ENCODE measurements around the gene VCP. TPM values are rescaled to one million over a fixed set of nuclear protein-coding genes. Genes with fewer than 3 reads are reported as not detected.

The VCP gene
- total RNA-seq, 1 donor from 2014 or later = 238 TPM

GRCh38 chr9:35115680-35116538 lies 43.5 kb upstream of the VCP start, which contains the start of gene ATOSB:
Gene ATOSB (minus strand): TSS chr9:35115862. CDS start chr9:35108274, 7,588 bp downstream.
- H3K27ac Mint-ChIP-seq = peak within 1 kb of the TSS; percentile 96
- H3K4me1 ChIP-seq = peaks cover 18% of the 10 kb centered on the region
- H3K36me3 ChIP-seq = no peaks in the 10 kb centered on the region
- H3K4me2 ChIP-seq = peak within 1 kb of the TSS; percentile 97
- peaks cover 20% of the 10 kb centered on the region for H3K79me2 ChIP-seq (ENCODE audit: low read depth)
- no peaks in the 10 kb centered on the region for H3K27me3 ChIP-seq
- no peaks in the 10 kb centered on the region for H3K9me3 ChIP-seq (ENCODE audit: low read depth)
- peaks cover 5% of the 10 kb centered on the region for H3K27me3 Mint-ChIP-seq (ENCODE audit: insufficient read depth, low read depth)
- peaks cover 3% of the 10 kb centered on the region for H4K20me1 ChIP-seq (ENCODE audit: low read depth)
- no peak within 1 kb of the TSS for H3K9ac ChIP-seq
- peak within 1 kb of the TSS; percentile 90 for H3K27ac ChIP-seq
- peak within 1 kb of the TSS; percentile 73 for H3K4me3 ChIP-seq
- TF ChIP-seq EZH2phosphoT487 (IDR thresholded peaks at IDR 0.05) (no peak), CTCF (IDR thresholded peaks at IDR 0.05) (no peak), EZH2 (IDR thresholded peaks at IDR 0.05) (no peak)
- H3F3A ChIP-seq (ENCODE audit: low read depth) = peaks cover 27% of the 10 kb centered on the region
- H3K9me3 Mint-ChIP-seq = no peaks in the 10 kb centered on the region
- peak within 1 kb of the TSS; percentile 35 for H2AFZ ChIP-seq (replicated peaks)
- peak; percentile 100 for DNase-seq (ENCODE audit: low spot score)
- no peaks in the 10 kb centered on the region for H3K36me3 Mint-ChIP-seq
- H3K4me1 Mint-ChIP-seq = peaks cover 39% of the 10 kb centered on the region
- H3K4me3 Mint-ChIP-seq = peak within 1 kb of the TSS; percentile 97

- Histone ChIP-seq H3K4me1 (peaks cover 23% of the 10 kb centered on the region), H3F3A (ENCODE audit: low read depth) (peaks cover 27% of the 10 kb centered on the region), H3K9ac (no peak overlapping the region), H3K27me3 (no peaks in the 10 kb centered on the region), H3K9me3 (ENCODE audit: low read depth) (no peaks in the 10 kb centered on the region), H3K79me2 (ENCODE audit: low read depth) (peaks cover 29% of the 10 kb centered on the region), H3K4me2 (peak overlapping the region; percentile 89), H3K36me3 (no peaks in the 10 kb centered on the region), H4K20me1 (ENCODE audit: low read depth) (peaks cover 12% of the 10 kb centered on the region), H2AFZ (replicated peaks) (no peak overlapping the region), H3K4me3 (peak overlapping the region; percentile 73), H3K27ac (peak overlapping the region; percentile 90)
- no peak for TF ChIP-seq EZH2 (IDR thresholded peaks at IDR 0.05)
- no peak for TF ChIP-seq CTCF (IDR thresholded peaks at IDR 0.05)
- TF ChIP-seq EZH2phosphoT487 (IDR thresholded peaks at IDR 0.05) = no peak
- peaks cover 48% of the 10 kb centered on the region for H3K4me1 Mint-ChIP-seq
- H3K27ac Mint-ChIP-seq = peak overlapping the region; percentile 96
- peaks cover 5% of the 10 kb centered on the region for H3K27me3 Mint-ChIP-seq (ENCODE audit: insufficient read depth, low read depth)
- H3K4me3 Mint-ChIP-seq = peak overlapping the region; percentile 97
- no peaks in the 10 kb centered on the region for H3K36me3 Mint-ChIP-seq
- H3K9me3 Mint-ChIP-seq = no peaks in the 10 kb centered on the region
- DNase-seq (ENCODE audit: low spot score) = peak; percentile 58
Measured at GRCh38 chr9:35114840-35115628, 42.6 kb upstream of the VCP start.

GRCh38 chr9:35114113-35114839 lies 41.9 kb upstream of the VCP start:
- H3K79me2 ChIP-seq (ENCODE audit: low read depth) = peaks cover 29% of the 10 kb centered on the region
- peaks cover 27% of the 10 kb centered on the region for H3F3A ChIP-seq (ENCODE audit: low read depth)
- Mint-ChIP-seq H3K4me1 (peaks cover 55% of the 10 kb centered on the region), H3K27me3 (ENCODE audit: insufficient read depth, low read depth) (peaks cover 5% of the 10 kb centered on the region), H3K9me3 (no peaks in the 10 kb centered on the region), H3K4me3 (peak overlapping the region; percentile 97), H3K36me3 (peaks cover 4% of the 10 kb centered on the region), H3K27ac (peak overlapping the region; percentile 96)
- no peaks in the 10 kb centered on the region for H3K9me3 ChIP-seq (ENCODE audit: low read depth)
- peak; percentile 98 for DNase-seq (ENCODE audit: low spot score)
- peak overlapping the region; percentile 26 for H2AFZ ChIP-seq (replicated peaks)
- no peak for TF ChIP-seq CTCF (IDR thresholded peaks at IDR 0.05)
- TF ChIP-seq EZH2phosphoT487 (IDR thresholded peaks at IDR 0.05) = no peak
- no peak for TF ChIP-seq EZH2 (IDR thresholded peaks at IDR 0.05)
- no peak overlapping the region for H3K9ac ChIP-seq
- H3K4me2 ChIP-seq = peak overlapping the region; percentile 89
- peak overlapping the region; percentile 90 for H3K27ac ChIP-seq
- H3K4me3 ChIP-seq = peak overlapping the region; percentile 73
- H4K20me1 ChIP-seq (ENCODE audit: low read depth) = peaks cover 19% of the 10 kb centered on the region
- H3K27me3 ChIP-seq = no peaks in the 10 kb centered on the region
- H3K4me1 ChIP-seq = peaks cover 23% of the 10 kb centered on the region
- no peaks in the 10 kb centered on the region for H3K36me3 ChIP-seq

Data from neural progenitor cell (in vitro differentiated cells).